H9 (cell line): ENCODE measurements around the gene FASLG. TPM values are rescaled to one million over a fixed set of nuclear protein-coding genes. Genes with fewer than 3 reads are reported as not detected.

Source experiments
- DNase-seq: peaks from one replicate; pipeline ENCODE4 v3.0.0-alpha.2; 2017
- H2AFZ ChIP-seq: one replicate; pipeline ENCODE4 v1.6.1; 2013; ENCODE audit warnings: mild to moderate bottlenecking, low read length, control low read depth, moderate library complexity
- H2AK5ac ChIP-seq: 2 replicates; pipeline ENCODE4 v1.6.1; 2013; ENCODE audit warnings: low read length, control low read depth, mixed read lengths; ENCODE audit not compliant: insufficient read length
- H2BK120ac ChIP-seq: one replicate; pipeline ENCODE4 v1.6.1; 2013; ENCODE audit warnings: low read depth, mild to moderate bottlenecking, low read length, control low read depth, inconsistent platforms; ENCODE audit not compliant: poor library complexity, severe bottlenecking
- H2BK12ac ChIP-seq: 2 replicates; pipeline ENCODE4 v1.6.1; 2013; ENCODE audit warnings: low read length, control low read depth, mixed read lengths, low read depth; ENCODE audit not compliant: insufficient read length
- H2BK15ac ChIP-seq: 2 replicates; pipeline ENCODE4 v1.6.1; 2013; ENCODE audit warnings: low read depth, low read length, control low read depth
- H2BK20ac ChIP-seq: one replicate; pipeline ENCODE4 v1.6.1; 2013; ENCODE audit warnings: low read depth, mild to moderate bottlenecking, low read length, control low read depth, inconsistent platforms; ENCODE audit not compliant: poor library complexity, severe bottlenecking
- H2BK5ac ChIP-seq: 2 replicates; pipeline ENCODE4 v1.6.1; 2013; ENCODE audit warnings: low read length, control low read depth, mixed read lengths; ENCODE audit not compliant: insufficient read length
- H3K14ac ChIP-seq: 2 replicates; pipeline ENCODE4 v1.6.1; 2013; ENCODE audit warnings: low read length, control low read depth; ENCODE audit not compliant: insufficient read depth
- H3K18ac ChIP-seq: 2 replicates; pipeline ENCODE4 v1.6.1; 2013; ENCODE audit warnings: low read depth, mild to moderate bottlenecking, mixed read lengths, low read length, control low read depth; ENCODE audit not compliant: insufficient read length
- H3K23ac ChIP-seq: 2 replicates; pipeline ENCODE4 v1.6.1; 2013; ENCODE audit warnings: low read length, control low read depth, mixed read lengths, low read depth; ENCODE audit not compliant: insufficient read length
- H3K23me2 ChIP-seq: 2 replicates; pipeline ENCODE4 v1.6.1; 2013; ENCODE audit warnings: low read depth, mild to moderate bottlenecking, mixed read lengths, low read length, control low read depth; ENCODE audit not compliant: insufficient read length, poor library complexity, severe bottlenecking
- H3K27ac ChIP-seq: 2 replicates; pipeline ENCODE4 v1.5.1; 2013; ENCODE audit warnings: low read length, control low read depth, mixed read lengths, low read depth; ENCODE audit not compliant: insufficient read length
- H3K27me3 ChIP-seq: 2 replicates; pipeline ENCODE4 v1.6.1; 2013; ENCODE audit warnings: low read length, control low read depth, inconsistent platforms; ENCODE audit not compliant: insufficient read depth
- H3K4ac ChIP-seq: 2 replicates; pipeline ENCODE4 v1.6.1; 2013; ENCODE audit warnings: low read depth, mild to moderate bottlenecking, control low read depth, inconsistent platforms, low read length, moderate library complexity
- H3K4me1 ChIP-seq: 2 replicates; pipeline ENCODE4 v1.6.1; 2013; ENCODE audit warnings: low read length, control low read depth, inconsistent platforms; ENCODE audit not compliant: insufficient read depth
- H3K4me2 ChIP-seq: 2 replicates; pipeline ENCODE4 v1.6.1; 2013; ENCODE audit warnings: low read length, control low read depth, mixed read lengths; ENCODE audit not compliant: insufficient read length, insufficient read depth
- H3K56ac ChIP-seq: 2 replicates; pipeline ENCODE4 v1.6.1; 2013; ENCODE audit warnings: low read depth, mild to moderate bottlenecking, mixed read lengths, low read length, control low read depth; ENCODE audit not compliant: insufficient read length
- H3K79me1 ChIP-seq: 2 replicates; pipeline ENCODE4 v1.6.1; 2013; ENCODE audit warnings: low read depth, mild to moderate bottlenecking, moderate library complexity, low read length, control low read depth, inconsistent platforms; ENCODE audit not compliant: insufficient read depth, poor library complexity, severe bottlenecking
- H3K79me2 ChIP-seq: 2 replicates; pipeline ENCODE4 v1.6.1; 2013; ENCODE audit warnings: low read length, control low read depth, inconsistent platforms; ENCODE audit not compliant: insufficient read depth
- H3K9ac ChIP-seq: 2 replicates; pipeline ENCODE4 v1.6.1; 2013; ENCODE audit warnings: low read length, control low read depth, mixed read lengths; ENCODE audit not compliant: insufficient read length; ENCODE audit errors: extremely low read depth
- H3K9me3 ChIP-seq: one replicate; pipeline ENCODE4 v1.6.1; 2013; ENCODE audit warnings: low read depth, low read length, inconsistent platforms; ENCODE audit not compliant: control insufficient read depth
- H3T11ph ChIP-seq: one replicate; pipeline ENCODE4 v1.6.1; 2013; ENCODE audit warnings: mild to moderate bottlenecking, low read length, control low read depth, inconsistent platforms
- H4K20me1 ChIP-seq: one replicate; pipeline ENCODE4 v1.6.1; 2013; ENCODE audit not compliant: control insufficient read depth, insufficient read length, insufficient read depth
- H4K5ac ChIP-seq: 2 replicates; pipeline ENCODE4 v1.6.1; 2013; ENCODE audit warnings: low read depth, mild to moderate bottlenecking, mixed read lengths, low read length, control low read depth; ENCODE audit not compliant: insufficient read length
- H4K8ac ChIP-seq: replicated peaks from 2 replicates; pipeline ENCODE4 v1.6.1; 2013; ENCODE audit warnings: low read length, control low read depth, mixed read lengths, low read depth; ENCODE audit not compliant: insufficient read length
- H4K91ac ChIP-seq: 2 replicates; pipeline ENCODE4 v1.6.1; 2013; ENCODE audit warnings: low read depth, mild to moderate bottlenecking, moderate library complexity, mixed read lengths, low read length, control low read depth; ENCODE audit not compliant: insufficient read length
- H3K27ac Mint-ChIP-seq, 3 experiments: 2 replicates in 2 of 3; 3 replicates in 1 of 3; pipeline ENCODE4 v1.8.0; 2020 to 2021; ENCODE audit warnings: mixed read lengths in 3 of 3, mild to moderate bottlenecking in 1 of 3, moderate library complexity in 1 of 3
- H3K27me3 Mint-ChIP-seq: 2 replicates; pipeline ENCODE4 v1.8.0; 2021; ENCODE audit warnings: low read depth, mild to moderate bottlenecking, moderate library complexity, mixed read lengths
- H3K36me3 Mint-ChIP-seq, 3 experiments: 2 replicates in 2 of 3; 3 replicates in 1 of 3; pipeline ENCODE4 v1.8.0; 2020 to 2021; ENCODE audit warnings: low read depth in 3 of 3, mixed read lengths in 3 of 3; ENCODE audit not compliant: insufficient read depth in 1 of 3
- H3K4me1 Mint-ChIP-seq, 2 experiments: 2 replicates each; pipeline ENCODE4 v1.8.0; 2020; ENCODE audit warnings: mixed read lengths in 2 of 2
- H3K4me3 Mint-ChIP-seq, 2 experiments: 2 replicates in 1 of 2; 3 replicates in 1 of 2; pipeline ENCODE4 v1.8.0; 2020 to 2021; ENCODE audit warnings: mild to moderate bottlenecking in 2 of 2, mixed read lengths in 2 of 2, moderate library complexity in 1 of 2
- H3K9me3 Mint-ChIP-seq, 2 experiments: 2 replicates in 1 of 2; 3 replicates in 1 of 2; pipeline ENCODE4 v1.8.0; 2020; ENCODE audit warnings: mild to moderate bottlenecking in 2 of 2, mixed read lengths in 2 of 2, moderate library complexity in 1 of 2
- CTCF ChIP-seq: fragments of 200-600 bp; sonication (generic); conservative IDR thresholded peaks from 3 replicates; pipeline ENCODE4 v1.8.0; 2021; ENCODE audit warnings: antibody characterized with exemption, mild to moderate bottlenecking
- WGBS: extraction: QIAGEN DNeasy Blood & Tissue Kit; methylation state at CpG from one replicate; pipeline ENCODE4 v1.1.7; 2013; ENCODE audit warnings: missing lambda C conversion rate, low lambda C conversion rate, mixed read lengths; ENCODE audit not compliant: insufficient read length; ENCODE audit errors: extremely low coverage; 5-methylcytosine and 5-hydroxymethylcytosine counted together
- total RNA-seq: library from RNA; stranded (reverse); gene quantifications from 2 replicates; pipeline ENCODE4 v1.2.1, GENCODE V29; 2021

FASLG gene
- total RNA-seq, 1 experiment from 2014 or later, result not detected

- H3K23ac ChIP-seq, result no peak overlapping the region
- H3K4ac ChIP-seq, result no peak overlapping the region
- no peak overlapping the region for H3K4me2 ChIP-seq
- H2BK12ac ChIP-seq, result no peak overlapping the region
- no peak overlapping the region for H3K18ac ChIP-seq
- no peak overlapping the region for H2BK15ac ChIP-seq
- no peak overlapping the region for H2AK5ac ChIP-seq
- no peak overlapping the region for H4K91ac ChIP-seq
- no peak overlapping the region for H3K14ac ChIP-seq
- no peak for DNase-seq
- no peak overlapping the region for H2BK5ac ChIP-seq
- no peak overlapping the region for H2BK120ac ChIP-seq
- H3K79me1 ChIP-seq, result no peaks in the 10 kb centered on the region
- WGBS, result no CpG with 5 or more reads among the region's 6 CpGs
- Mint-ChIP-seq H3K9me3 (no peaks in the 10 kb centered on the region), H3K27me3 (no peaks in the 10 kb centered on the region), H3K36me3 (no peaks in the 10 kb centered on the region; a peak in 1 of 7 replicates), H3K4me3 (no peak overlapping the region), H3K4me1 (peaks cover 33 to 45% of the 10 kb centered on the region in 2 experiments), H3K27ac (peak overlapping the region in 2 of 3 experiments; percentile 2 to 41; a peak in 2 of 7 replicates)
- no peak overlapping the region for H3K27ac ChIP-seq
- no peaks in the 10 kb centered on the region for H4K20me1 ChIP-seq
- no peak overlapping the region for H4K5ac ChIP-seq
- H3K79me2 ChIP-seq, result no peaks in the 10 kb centered on the region
- H3K4me1 ChIP-seq, result no peaks in the 10 kb centered on the region
- no peak overlapping the region for H2BK20ac ChIP-seq
- no peaks in the 10 kb centered on the region for H3K23me2 ChIP-seq
- no peak overlapping the region for H3K9ac ChIP-seq
- H3K9me3 ChIP-seq, result no peaks in the 10 kb centered on the region
- H4K8ac ChIP-seq, result no peak overlapping the region
- H2AFZ ChIP-seq, result no peak overlapping the region
- no peak for TF ChIP-seq CTCF
- no peak overlapping the region for H3K56ac ChIP-seq
- H3K27me3 ChIP-seq, result no peaks in the 10 kb centered on the region
- H3T11ph ChIP-seq, result no peak overlapping the region
Measured at GRCh38 chr1:172679000-172679772, 20.3 kb downstream of the FASLG start.
